ENCODE data around the gene WNK1. TPM values are rescaled to one million over a fixed set of nuclear protein-coding genes. Genes with fewer than 3 reads are reported as not detected.

WNK1 gene
- total and polyA plus RNA-seq, 2 experiments from 2014 or later: 41.5 to 47.2 TPM

- in situ Hi-C loops (cut with MboI): loop anchor here (10.0 kb wide), 1 partner anchor 158 kb away; no protein-coding TSS in a partner anchor
- Histone ChIP-seq H3K4me2 (ENCODE audit: unreplicated experiment) (no peak overlapping the region), H3K4me3 (no peak overlapping the region), H3K79me2 (ENCODE audit: insufficient read depth) (peaks cover 92% of the 10 kb centered on the region), H3K9me2 (ENCODE audit: insufficient read depth) (no peaks in the 10 kb centered on the region), H3K27me3 (replicated peaks; ENCODE audit: insufficient read depth) (no peaks in the 10 kb centered on the region), H3K27ac (no peak overlapping the region), H2AFZ (no peak overlapping the region), H3F3A (ENCODE audit: insufficient read depth) (no peaks in the 10 kb centered on the region), H3K9me3 (ENCODE audit: low read depth) (no peaks in the 10 kb centered on the region), H3K9ac (no peak overlapping the region), H3K4me1 (ENCODE audit: insufficient read depth) (no peaks in the 10 kb centered on the region), H4K20me1 (ENCODE audit: insufficient read depth) (no peaks in the 10 kb centered on the region), H3K36me3 (ENCODE audit: low read depth) (peaks cover 10% of the 10 kb centered on the region; the same call in 1 of the 2 replicates)
- WGBS, 2 experiments (ENCODE audit: low coverage in 1 of 2, low lambda C conversion rate in 2 of 2, missing lambda C conversion rate in 2 of 2): 81 to 84% methylated on average over 8 of the region's 8 CpGs
- TF ChIP-seq EZH2 (IDR thresholded peaks at IDR 0.05; ENCODE audit: insufficient read depth, poor library complexity, severe bottlenecking): no peak
- no peak for TF ChIP-seq EZH2phosphoT487 (IDR thresholded peaks at IDR 0.05; ENCODE audit: insufficient read depth, low read depth)
- DNase-seq: no peak
These were observed 184.3 kb downstream of the WNK1 start for GRCh38 chr12:936377-937345.

- no peak for DNase-seq
- H4K20me1 ChIP-seq (ENCODE audit: insufficient read depth): no peaks in the 10 kb centered on the region
- H3F3A ChIP-seq (ENCODE audit: insufficient read depth): no peaks in the 10 kb centered on the region
- H3K36me3 ChIP-seq (ENCODE audit: low read depth): peaks cover 17% of the 10 kb centered on the region; the same call in 1 of the 2 replicates
- H2AFZ ChIP-seq: no peak overlapping the region
- H3K27me3 ChIP-seq (replicated peaks; ENCODE audit: insufficient read depth): no peaks in the 10 kb centered on the region
- peaks cover 96% of the 10 kb centered on the region for H3K79me2 ChIP-seq (ENCODE audit: insufficient read depth)
- H3K9me3 ChIP-seq (ENCODE audit: low read depth): no peaks in the 10 kb centered on the region
- H3K4me2 ChIP-seq (ENCODE audit: unreplicated experiment): no peak overlapping the region
- H3K9me2 ChIP-seq (ENCODE audit: insufficient read depth): no peaks in the 10 kb centered on the region
- no peaks in the 10 kb centered on the region for H3K4me1 ChIP-seq (ENCODE audit: insufficient read depth)
- H3K9ac ChIP-seq: no peak overlapping the region
- no peak for TF ChIP-seq EZH2phosphoT487 (IDR thresholded peaks at IDR 0.05; ENCODE audit: insufficient read depth, low read depth)
- no peak for TF ChIP-seq EZH2 (IDR thresholded peaks at IDR 0.05; ENCODE audit: insufficient read depth, poor library complexity, severe bottlenecking)
- in situ Hi-C loops (cut with MboI): loop anchor here (10.0 kb wide), 1 partner anchor 156 kb away; no protein-coding TSS in a partner anchor
- 95 to 100% methylated on average over 3 of the region's 3 CpGs for WGBS, 2 experiments (ENCODE audit: low coverage in 1 of 2, low lambda C conversion rate in 2 of 2, missing lambda C conversion rate in 2 of 2)
- H3K4me3 ChIP-seq: no peak overlapping the region
- H3K27ac ChIP-seq: no peak overlapping the region
These were observed 186.4 kb downstream of the WNK1 start for GRCh38 chr12:938810-939209.

GRCh38 chr12:943051-943450, 190.7 kb downstream of the WNK1 start:
- Histone ChIP-seq H3K4me2 (ENCODE audit: unreplicated experiment) (no peak overlapping the region), H3K9ac (no peak overlapping the region), H4K20me1 (ENCODE audit: insufficient read depth) (no peaks in the 10 kb centered on the region), H3K9me2 (ENCODE audit: insufficient read depth) (no peaks in the 10 kb centered on the region), H3K4me3 (no peak overlapping the region), H3K36me3 (ENCODE audit: low read depth) (peaks cover 16% of the 10 kb centered on the region; the same call in 1 of the 2 replicates), H3K27ac (no peak overlapping the region), H3F3A (ENCODE audit: insufficient read depth) (peaks cover 10% of the 10 kb centered on the region), H3K27me3 (replicated peaks; ENCODE audit: insufficient read depth) (no peaks in the 10 kb centered on the region), H2AFZ (no peak overlapping the region), H3K79me2 (ENCODE audit: insufficient read depth) (peaks cover 100% of the 10 kb centered on the region), H3K4me1 (ENCODE audit: insufficient read depth) (peaks cover 8% of the 10 kb centered on the region), H3K9me3 (ENCODE audit: low read depth) (no peaks in the 10 kb centered on the region)
- in situ Hi-C loops (cut with MboI): no loop called here
- no peak for DNase-seq
- 46 to 51% methylated on average over 6 of the region's 6 CpGs for WGBS, 2 experiments (ENCODE audit: low coverage in 1 of 2, low lambda C conversion rate in 2 of 2, missing lambda C conversion rate in 2 of 2)
- TF ChIP-seq EZH2phosphoT487 (IDR thresholded peaks at IDR 0.05; ENCODE audit: insufficient read depth, low read depth) (no peak), EZH2 (IDR thresholded peaks at IDR 0.05; ENCODE audit: insufficient read depth, poor library complexity, severe bottlenecking) (no peak)

- Histone ChIP-seq H3K79me2 (ENCODE audit: insufficient read depth) (peaks cover 96% of the 10 kb centered on the region), H2AFZ (no peak overlapping the region), H3K9me3 (ENCODE audit: low read depth) (no peaks in the 10 kb centered on the region), H4K20me1 (ENCODE audit: insufficient read depth) (no peaks in the 10 kb centered on the region), H3K4me2 (ENCODE audit: unreplicated experiment) (no peak overlapping the region), H3K27ac (no peak overlapping the region), H3K9me2 (ENCODE audit: insufficient read depth) (no peaks in the 10 kb centered on the region), H3K36me3 (ENCODE audit: low read depth) (peaks cover 13% of the 10 kb centered on the region; the same call in 1 of the 2 replicates), H3K9ac (no peak overlapping the region), H3K4me1 (ENCODE audit: insufficient read depth) (peaks cover 14% of the 10 kb centered on the region), H3K27me3 (replicated peaks; ENCODE audit: insufficient read depth) (no peaks in the 10 kb centered on the region), H3K4me3 (no peak overlapping the region), H3F3A (ENCODE audit: insufficient read depth) (peaks cover 18% of the 10 kb centered on the region)
- DNase-seq: no peak
- TF ChIP-seq EZH2 (IDR thresholded peaks at IDR 0.05; ENCODE audit: insufficient read depth, poor library complexity, severe bottlenecking) (no peak), EZH2phosphoT487 (IDR thresholded peaks at IDR 0.05; ENCODE audit: insufficient read depth, low read depth) (no peak)
- WGBS, 2 experiments (ENCODE audit: low coverage in 1 of 2, low lambda C conversion rate in 2 of 2, missing lambda C conversion rate in 2 of 2): 85 to 87% methylated on average over 7 of the region's 7 CpGs
- in situ Hi-C loops (cut with MboI): no loop called here
These were observed 191.8 kb downstream of the WNK1 start for GRCh38 chr12:944211-944610.
